Measurements from ENCODE around the gene KLLN. TPM values are rescaled to one million over a fixed set of nuclear protein-coding genes. Genes with fewer than 3 reads are reported as not detected.

KLLN gene
- total RNA-seq, 1 donor from 2014 or later, result 2.2 TPM

DNA sequence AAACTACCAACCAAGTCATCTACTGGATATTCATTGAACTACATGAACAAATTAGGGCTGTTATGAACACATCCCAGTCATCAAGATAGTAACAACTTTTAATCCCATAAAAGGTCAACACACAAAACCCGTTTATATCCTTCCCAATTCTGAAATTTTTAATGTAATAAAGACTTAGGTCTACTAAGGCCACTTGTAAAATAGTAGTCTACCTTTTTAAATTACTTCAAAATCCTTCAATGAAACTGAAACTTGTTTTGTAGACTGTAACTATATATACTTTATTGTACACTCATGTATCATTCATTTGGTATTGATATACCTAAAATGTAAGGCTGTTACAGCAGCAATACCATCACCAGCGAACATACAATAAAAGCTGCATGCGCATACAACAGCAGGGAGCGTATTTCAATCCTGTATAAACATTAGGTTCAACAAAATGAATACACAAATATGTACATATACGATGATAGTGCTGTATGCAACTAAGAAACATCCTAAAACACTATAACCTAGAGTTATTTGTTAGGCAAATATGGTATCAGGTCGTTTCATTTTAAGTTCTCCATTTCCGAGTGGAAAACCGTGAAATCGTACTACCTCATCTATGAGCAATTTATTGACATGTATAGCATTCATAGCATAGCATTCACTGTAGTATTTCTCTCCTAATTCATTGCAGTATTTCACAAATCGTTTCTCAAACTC lies 46.3 kb downstream of the KLLN start:
- Mint-ChIP-seq H3K4me1 (ENCODE audit: unreplicated experiment) (peaks cover 23% of the 10 kb centered on the region), H3K27ac (peak overlapping the region; percentile 97), H3K36me3 (peaks cover 16% of the 10 kb centered on the region), H3K27me3 (no peaks in the 10 kb centered on the region), H3K4me3 (peak overlapping the region; percentile 96), H3K9me3 (no peaks in the 10 kb centered on the region)
- DNase-seq (ENCODE audit: extremely low spot score, unreplicated experiment), result no peak
- TF ChIP-seq, protein P1, sequence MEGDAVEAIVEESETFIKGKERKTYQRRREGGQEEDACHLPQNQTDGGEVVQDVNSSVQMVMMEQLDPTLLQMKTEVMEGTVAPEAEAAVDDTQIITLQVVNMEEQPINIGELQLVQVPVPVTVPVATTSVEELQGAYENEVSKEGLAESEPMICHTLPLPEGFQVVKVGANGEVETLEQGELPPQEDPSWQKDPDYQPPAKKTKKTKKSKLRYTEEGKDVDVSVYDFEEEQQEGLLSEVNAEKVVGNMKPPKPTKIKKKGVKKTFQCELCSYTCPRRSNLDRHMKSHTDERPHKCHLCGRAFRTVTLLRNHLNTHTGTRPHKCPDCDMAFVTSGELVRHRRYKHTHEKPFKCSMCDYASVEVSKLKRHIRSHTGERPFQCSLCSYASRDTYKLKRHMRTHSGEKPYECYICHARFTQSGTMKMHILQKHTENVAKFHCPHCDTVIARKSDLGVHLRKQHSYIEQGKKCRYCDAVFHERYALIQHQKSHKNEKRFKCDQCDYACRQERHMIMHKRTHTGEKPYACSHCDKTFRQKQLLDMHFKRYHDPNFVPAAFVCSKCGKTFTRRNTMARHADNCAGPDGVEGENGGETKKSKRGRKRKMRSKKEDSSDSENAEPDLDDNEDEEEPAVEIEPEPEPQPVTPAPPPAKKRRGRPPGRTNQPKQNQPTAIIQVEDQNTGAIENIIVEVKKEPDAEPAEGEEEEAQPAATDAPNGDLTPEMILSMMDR (conservative IDR thresholded peaks at IDR 0.05), result no peak

DNA sequence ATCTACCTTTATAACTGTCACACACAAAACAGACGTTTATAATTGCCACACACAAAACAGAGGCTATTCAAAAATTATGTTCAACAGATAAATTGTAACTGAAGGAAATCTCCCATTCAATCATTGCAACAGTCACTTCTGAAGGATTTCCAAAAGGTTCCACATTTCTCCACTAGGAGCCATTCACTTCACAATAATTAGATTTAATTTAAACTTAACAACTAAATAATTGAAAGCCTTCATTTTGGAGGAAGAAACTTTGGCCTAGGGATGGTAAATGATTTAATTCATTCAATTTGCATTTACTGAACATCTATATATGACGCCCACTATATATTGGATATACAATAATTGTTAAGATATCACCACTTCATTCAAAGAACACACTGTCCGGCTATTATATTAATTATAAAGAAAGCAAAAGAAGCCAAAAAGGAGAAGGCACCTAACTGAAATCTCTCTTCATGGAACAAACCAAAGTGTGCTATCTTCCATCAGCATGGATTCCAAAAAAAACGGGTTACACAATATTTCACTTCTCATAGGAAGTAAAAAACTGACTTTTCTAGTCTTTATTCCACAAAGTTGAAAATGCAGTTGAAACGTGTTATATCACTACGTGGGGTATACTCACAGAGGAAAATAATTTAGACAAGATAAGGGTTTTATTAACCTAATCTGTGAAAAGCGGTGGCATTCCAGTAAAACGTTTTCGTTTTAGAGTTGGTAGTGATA lies 47.0 kb downstream of the KLLN start:
- Mint-ChIP-seq H3K4me3 (peak overlapping the region; percentile 96), H3K9me3 (no peaks in the 10 kb centered on the region), H3K27ac (peak overlapping the region; percentile 97), H3K36me3 (peaks cover 23% of the 10 kb centered on the region), H3K4me1 (ENCODE audit: unreplicated experiment) (peaks cover 23% of the 10 kb centered on the region), H3K27me3 (no peaks in the 10 kb centered on the region)
- TF ChIP-seq, protein P1 (conservative IDR thresholded peaks at IDR 0.05), result peak; percentile 68
- no peak for DNase-seq (ENCODE audit: extremely low spot score, unreplicated experiment)

Other genes starting within 250 kb of the KLLN start
- gene PAPSS2, start 203.7 kb downstream of the KLLN start, total RNA-seq (ENCODE audit: low replicate concordance), result 21.1 and 23.8 TPM in 2 replicates
- 50.1 and 51.5 TPM in 2 replicates for gene ATAD1, start 45.3 kb downstream of the KLLN start, total RNA-seq (ENCODE audit: low replicate concordance)
- 80.6 and 93.1 TPM in 2 replicates for gene PTEN, start 92 bp upstream of the KLLN start, total RNA-seq (ENCODE audit: low replicate concordance)